H1 (cell line): ENCODE data around the gene CNPY3. TPM values are rescaled to one million over a fixed set of nuclear protein-coding genes. Genes with fewer than 3 reads are reported as not detected.

Experiments used
- ASH2L ChIP-seq: fragments of 200-600, 300-600 bp; sonication (generic); IDR thresholded peaks from one replicate; pipeline ENCODE4 v1.7.1; 2017; ENCODE audit warnings: low read length
- CBX8 ChIP-seq: fragments of 300-800, 300-1000 bp; sonication (generic); IDR thresholded peaks from 2 replicates; pipeline ENCODE4 v1.7.1; 2016; ENCODE audit warnings: low read depth, low read length, borderline replicate concordance
- HDAC2 ChIP-seq, 2 experiments: fragments of 300-600 bp in 1 of 2; sonication (generic) in 1 of 2; IDR thresholded peaks; 2 replicates each; pipeline ENCODE4 v1.6.1; 2011 to 2012; ENCODE audit warnings: low read depth in 2 of 2, low read length in 2 of 2, mild to moderate bottlenecking in 2 of 2, moderate library complexity in 2 of 2, borderline replicate concordance in 1 of 2, inconsistent platforms in 1 of 2
- HDAC6 ChIP-seq: IDR thresholded peaks from one replicate; pipeline ENCODE4 v1.7.1; 2012; ENCODE audit warnings: low read depth, mild to moderate bottlenecking, inconsistent platforms, low read length, moderate library complexity
- POLR2A ChIP-seq, 2 experiments: IDR thresholded peaks; 1 replicate in 1 of 2; 2 replicates in 1 of 2; pipeline ENCODE4 v1.6.1; 2011; ENCODE audit warnings: low read depth in 2 of 2, low read length in 2 of 2, mild to moderate bottlenecking in 2 of 2; ENCODE audit errors: control extremely low read depth in 1 of 2
- SP1 ChIP-seq: IDR thresholded peaks from 2 replicates; pipeline ENCODE4 v1.6.1; 2011; ENCODE audit warnings: low read depth, low read length
- TAF7 ChIP-seq: optimal IDR thresholded peaks from 2 replicates; pipeline ENCODE3; 2011; ENCODE audit warnings: low read depth, mild to moderate bottlenecking, inconsistent platforms, low read length, moderate library complexity, borderline replicate concordance
- polyA plus RNA-seq, 7 experiments: library from polyadenylated mRNA; depleted of rRNA in 3 of 7; stranded (reverse) in 5 of 7; unstranded in 2 of 7; fragments of >200 nt in 5 of 7; fragments of 200-250 nt in 2 of 7; gene quantifications; 1 replicate in 5 of 7; 2 replicates in 1 of 7; 4 replicates in 1 of 7; pipeline versions ENCODE4 v1.2.1 to v1.2.3, GENCODE V29; 2011 to 2013; ENCODE audit warnings: missing spikeins in 2 of 7, mixed read lengths in 2 of 7
- total RNA-seq: library from RNA; stranded (reverse); fragmentation: NEBNext Ultra II Directional; extraction: Animal tissue kit (Norgen Biotek cat#: 25700); gene quantifications from 2 replicates; pipeline ENCODE4 v1.2.1, GENCODE V29; 2021

Gene CNPY3
- total and polyA plus RNA-seq, 2 of the 8 experiments (the other 6 are each of a cell fraction or from before 2014, with no cell fraction given), result 49.6 to 64.5 TPM

DNA sequence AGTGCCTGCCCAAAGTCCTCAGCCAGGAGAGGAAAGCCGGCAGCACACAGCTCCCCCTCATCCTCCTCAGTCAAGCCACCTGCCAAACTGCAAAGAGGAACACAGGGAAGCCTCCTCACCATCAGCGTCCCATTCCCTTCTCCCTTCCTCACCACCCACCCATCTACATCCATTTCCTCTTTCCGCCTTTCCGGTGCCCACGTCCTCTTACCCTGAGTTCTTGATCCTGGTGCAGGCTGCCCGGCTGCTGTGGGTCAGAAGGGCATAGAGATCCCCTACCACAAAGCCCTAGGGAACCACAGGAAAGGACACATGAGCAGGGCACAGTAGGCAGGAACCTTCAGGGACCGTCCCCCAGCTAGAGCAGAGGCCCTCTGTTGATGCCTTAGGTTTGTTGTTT, 37.3 kb downstream of the CNPY3 start (continued):
- TF ChIP-seq HDAC2 (IDR thresholded peaks at IDR 0.05; ENCODE audit: borderline replicate concordance in 1 of 2, low read depth in 2 of 2, low read length in 2 of 2) (no peak), CBX8 (no peak), SP1 (no peak), HDAC6 (no peak), ASH2L (no peak), TAF7 (no peak), POLR2A (IDR thresholded peaks at IDR 0.05; ENCODE audit: control extremely low read depth in 1 of 2, low read depth in 2 of 2, low read length in 2 of 2) (no peak)
- TF ChIP-seq, all 59 proteins: peak for 0
